ENCODE data around the gene CFAP20DC. TPM values are rescaled to one million over a fixed set of nuclear protein-coding genes. Genes with fewer than 3 reads are reported as not detected.

CFAP20DC gene
- total RNA-seq, 1 experiment from 2014 or later: 4.5 TPM

DNA sequence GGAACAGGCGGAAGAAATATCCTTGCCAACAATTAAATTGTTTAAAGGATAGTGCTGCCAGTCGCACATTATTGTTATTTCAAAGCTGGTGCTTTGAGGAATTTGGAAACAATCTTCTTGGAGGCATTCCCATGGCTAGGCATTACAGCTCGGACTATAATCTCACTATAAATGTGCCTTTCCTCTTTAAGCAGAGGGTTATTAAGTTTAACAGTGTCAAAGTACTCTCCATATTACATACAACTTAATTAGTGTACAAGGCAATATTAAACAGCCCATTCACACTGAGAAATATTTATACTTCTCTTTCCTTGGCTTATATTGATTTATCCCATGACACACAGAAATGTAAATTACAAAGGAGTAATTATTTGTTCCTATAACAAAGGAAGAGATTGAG is 329.3 kb downstream of the CFAP20DC start:
- Histone ChIP-seq H3K14ac (ENCODE audit: insufficient read depth, low read length) (no peak overlapping the region), H4K20me1 (ENCODE audit: control insufficient read depth, insufficient read depth, insufficient read length) (no peaks in the 10 kb centered on the region), H2BK20ac (ENCODE audit: low read depth, low read length, poor library complexity, severe bottlenecking) (no peak overlapping the region), H2BK5ac (ENCODE audit: insufficient read length, low read length) (no peak overlapping the region), H3K9ac (ENCODE audit: extremely low read depth, insufficient read length, low read length) (no peak overlapping the region), H3K4me2 (ENCODE audit: insufficient read depth, insufficient read length, low read length) (no peak overlapping the region), H2BK15ac (ENCODE audit: low read depth, low read length) (no peak overlapping the region), H3K4me1 (ENCODE audit: insufficient read depth, low read length) (no peaks in the 10 kb centered on the region), H3K23me2 (ENCODE audit: insufficient read length, low read depth, low read length, poor library complexity, severe bottlenecking) (no peaks in the 10 kb centered on the region), H3K4ac (ENCODE audit: low read depth, low read length) (no peak overlapping the region), H3K27me3 (ENCODE audit: insufficient read depth, low read length) (no peaks in the 10 kb centered on the region), H4K5ac (ENCODE audit: insufficient read length, low read depth, low read length) (no peak overlapping the region), H2AFZ (ENCODE audit: low read length) (no peak overlapping the region), H3K27ac (ENCODE audit: insufficient read length, low read depth, low read length) (no peak overlapping the region), H3K79me1 (ENCODE audit: insufficient read depth, low read depth, low read length, poor library complexity, severe bottlenecking) (no peaks in the 10 kb centered on the region), H4K8ac (replicated peaks; ENCODE audit: insufficient read length, low read depth, low read length) (no peak overlapping the region), H3K23ac (ENCODE audit: insufficient read length, low read depth, low read length) (no peak overlapping the region), H2BK120ac (ENCODE audit: low read depth, low read length, poor library complexity, severe bottlenecking) (no peak overlapping the region), H4K91ac (ENCODE audit: insufficient read length, low read depth, low read length) (no peak overlapping the region), H3K79me2 (ENCODE audit: insufficient read depth, low read length) (no peaks in the 10 kb centered on the region), H3K18ac (ENCODE audit: insufficient read length, low read depth, low read length) (no peak overlapping the region), H3T11ph (ENCODE audit: low read length) (no peak overlapping the region), H3K56ac (ENCODE audit: insufficient read length, low read depth, low read length) (no peak overlapping the region), H2AK5ac (ENCODE audit: insufficient read length, low read length) (no peak overlapping the region), H2BK12ac (ENCODE audit: insufficient read length, low read depth, low read length) (no peak overlapping the region), H3K9me3 (ENCODE audit: control insufficient read depth, low read depth, low read length) (no peaks in the 10 kb centered on the region)
- Mint-ChIP-seq H3K9me3 (no peaks in the 10 kb centered on the region; a peak in 1 of 5 replicates), H3K27me3 (ENCODE audit: low read depth) (peaks cover 3% of the 10 kb centered on the region; the same call in 1 of the 2 replicates), H3K4me3 (no peak overlapping the region), H3K4me1 (peaks cover 8 to 9% of the 10 kb centered on the region in 2 experiments; a peak in 3 of 4 replicates), H3K27ac (no peak overlapping the region), H3K36me3 (ENCODE audit: insufficient read depth in 1 of 3, low read depth in 3 of 3) (no peaks in the 10 kb centered on the region)
- TF ChIP-seq, protein P1, sequence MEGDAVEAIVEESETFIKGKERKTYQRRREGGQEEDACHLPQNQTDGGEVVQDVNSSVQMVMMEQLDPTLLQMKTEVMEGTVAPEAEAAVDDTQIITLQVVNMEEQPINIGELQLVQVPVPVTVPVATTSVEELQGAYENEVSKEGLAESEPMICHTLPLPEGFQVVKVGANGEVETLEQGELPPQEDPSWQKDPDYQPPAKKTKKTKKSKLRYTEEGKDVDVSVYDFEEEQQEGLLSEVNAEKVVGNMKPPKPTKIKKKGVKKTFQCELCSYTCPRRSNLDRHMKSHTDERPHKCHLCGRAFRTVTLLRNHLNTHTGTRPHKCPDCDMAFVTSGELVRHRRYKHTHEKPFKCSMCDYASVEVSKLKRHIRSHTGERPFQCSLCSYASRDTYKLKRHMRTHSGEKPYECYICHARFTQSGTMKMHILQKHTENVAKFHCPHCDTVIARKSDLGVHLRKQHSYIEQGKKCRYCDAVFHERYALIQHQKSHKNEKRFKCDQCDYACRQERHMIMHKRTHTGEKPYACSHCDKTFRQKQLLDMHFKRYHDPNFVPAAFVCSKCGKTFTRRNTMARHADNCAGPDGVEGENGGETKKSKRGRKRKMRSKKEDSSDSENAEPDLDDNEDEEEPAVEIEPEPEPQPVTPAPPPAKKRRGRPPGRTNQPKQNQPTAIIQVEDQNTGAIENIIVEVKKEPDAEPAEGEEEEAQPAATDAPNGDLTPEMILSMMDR (conservative IDR thresholded peaks at IDR 0.05): no peak
- no CpG with 5 or more reads among the region's 3 CpGs for WGBS (ENCODE audit: extremely low coverage, insufficient read length, low lambda C conversion rate)
- DNase-seq: no peak
